ENCODE results near the gene PPM1L. TPM values are rescaled to one million over a fixed set of nuclear protein-coding genes. Genes with fewer than 3 reads are reported as not detected.

The PPM1L gene
- total RNA-seq, 2 donors from 2014 or later, result 13.3 to 25.3 TPM

GRCh38 chr3:160851629-160852210 is 95.7 kb downstream of the PPM1L start:
- no peak for DNase-seq (ENCODE audit: low spot score)
- Histone ChIP-seq H3K4me1 (ENCODE audit: control insufficient read depth in 1 of 2, low read depth in 2 of 2) (peaks cover 0 to 2% of the 10 kb centered on the region in 2 donors), H3K9me3 (no peaks in the 10 kb centered on the region), H3K4me3 (no peak overlapping the region), H3K27ac (no peak overlapping the region), H3K27me3 (replicated peaks; ENCODE audit: insufficient read depth) (no peaks in the 10 kb centered on the region), H3K36me3 (no peaks in the 10 kb centered on the region)
- no peak for TF ChIP-seq CTCF (IDR thresholded peaks at IDR 0.05)
- no peak for ATAC-seq (ENCODE audit: insufficient number of reproducible peaks, low FRiP score, low read depth)

DNA sequence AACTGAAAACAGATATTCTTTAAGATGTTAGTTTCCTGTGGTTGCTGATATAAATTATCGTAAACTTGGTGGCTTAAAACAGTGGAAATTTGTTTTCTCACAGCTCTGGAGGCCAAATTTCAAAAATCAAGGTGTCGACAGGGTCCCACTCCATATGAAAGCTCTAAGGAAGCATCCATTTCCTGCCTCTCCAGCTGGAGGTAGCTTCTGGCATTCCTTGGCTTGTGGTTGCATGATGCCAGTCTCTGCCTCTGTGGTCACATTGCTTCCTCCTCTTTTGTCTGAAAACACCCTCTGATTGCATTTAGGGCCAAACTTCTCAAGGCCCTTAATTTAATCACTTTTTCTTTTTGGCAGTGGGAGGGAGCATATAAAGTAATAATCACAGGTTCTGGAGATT is 96.8 kb downstream of the PPM1L start:
- ATAC-seq (ENCODE audit: insufficient number of reproducible peaks, low FRiP score, low read depth), result no peak
- Histone ChIP-seq H3K27me3 (replicated peaks; ENCODE audit: insufficient read depth) (no peaks in the 10 kb centered on the region), H3K9me3 (no peaks in the 10 kb centered on the region)

DNA sequence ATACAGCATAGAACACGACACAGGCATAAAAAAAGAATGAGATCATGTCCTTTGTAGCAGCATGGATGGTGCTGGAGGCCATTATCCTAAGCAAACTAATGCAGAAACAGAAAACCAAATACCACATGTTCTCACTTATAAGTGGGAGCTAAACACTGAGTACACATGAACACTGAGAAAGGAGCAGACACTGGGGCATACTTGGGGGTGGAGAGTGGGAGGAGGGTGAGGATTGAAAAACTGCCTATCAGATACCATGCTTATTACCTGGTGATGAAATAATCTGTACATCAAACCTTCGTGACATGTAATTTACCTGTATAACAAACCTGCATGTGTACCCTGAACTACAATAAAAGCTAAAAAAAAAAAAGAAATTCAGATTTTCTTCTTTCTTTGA is 100.4 kb downstream of the PPM1L start:
- Histone ChIP-seq H3K9me3 (no peaks in the 10 kb centered on the region), H3K27me3 (replicated peaks; ENCODE audit: insufficient read depth) (no peaks in the 10 kb centered on the region), H3K36me3 (no peaks in the 10 kb centered on the region), H3K4me1 (ENCODE audit: control insufficient read depth in 1 of 2, low read depth in 2 of 2) (peaks cover 0 to 4% of the 10 kb centered on the region in 2 donors), H3K27ac (no peak overlapping the region), H3K4me3 (no peak overlapping the region)
- no peak for TF ChIP-seq CTCF (IDR thresholded peaks at IDR 0.05)
- DNase-seq (ENCODE audit: low spot score), result no peak
- no peak for ATAC-seq (ENCODE audit: insufficient number of reproducible peaks, low FRiP score, low read depth)

More for the DNA sequence above, 96.8 kb downstream of the PPM1L start:
- Histone ChIP-seq H3K27ac (no peak overlapping the region), H3K4me3 (no peak overlapping the region), H3K4me1 (ENCODE audit: control insufficient read depth in 1 of 2, low read depth in 2 of 2) (peaks cover 0 to 4% of the 10 kb centered on the region in 2 donors), H3K36me3 (no peaks in the 10 kb centered on the region)
- no peak for TF ChIP-seq CTCF (IDR thresholded peaks at IDR 0.05)
- DNase-seq (ENCODE audit: low spot score), result no peak

DNA sequence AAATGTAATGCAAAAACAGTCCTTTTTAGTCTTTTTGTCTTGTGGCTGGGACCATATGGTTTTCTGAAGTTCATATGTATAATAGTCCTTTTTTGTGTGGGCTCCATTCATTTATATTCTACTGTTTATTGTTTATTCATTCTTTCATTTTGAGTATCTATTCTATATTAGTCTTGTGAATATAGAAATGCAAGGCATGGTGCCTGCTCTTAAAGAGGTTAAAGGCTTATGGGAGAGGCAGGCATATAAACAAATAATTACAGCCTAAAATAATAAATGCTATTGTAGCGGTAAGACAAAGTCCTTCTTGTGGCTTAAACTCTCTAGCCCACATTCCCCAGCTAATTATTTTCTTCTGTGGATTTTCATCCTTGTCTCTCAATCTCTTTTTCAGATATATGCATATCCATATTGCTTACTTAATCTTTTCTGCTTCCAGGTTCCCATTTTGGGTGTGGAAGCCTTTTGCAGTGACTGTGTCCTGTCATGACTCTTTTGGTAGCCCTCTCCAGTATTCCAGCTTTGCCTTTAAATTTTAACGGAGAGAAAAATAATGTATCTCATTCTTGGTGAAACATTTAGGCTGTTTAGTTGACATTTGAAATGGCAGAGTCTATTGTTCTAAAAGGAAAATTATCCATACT is 101.6 kb downstream of the PPM1L start:
- ATAC-seq (ENCODE audit: insufficient number of reproducible peaks, low FRiP score, low read depth) (no peak), DNase-seq (ENCODE audit: low spot score) (no peak)
- TF ChIP-seq CTCF (IDR thresholded peaks at IDR 0.05), result no peak
- H3K4me1 ChIP-seq (ENCODE audit: control insufficient read depth in 1 of 2, low read depth in 2 of 2), result peaks cover 0 to 4% of the 10 kb centered on the region in 2 donors
- H3K9me3 ChIP-seq, result no peaks in the 10 kb centered on the region
- H3K4me3 ChIP-seq, result no peak overlapping the region
- H3K27me3 ChIP-seq (replicated peaks; ENCODE audit: insufficient read depth), result no peaks in the 10 kb centered on the region
- no peak overlapping the region for H3K27ac ChIP-seq
- no peaks in the 10 kb centered on the region for H3K36me3 ChIP-seq

DNA sequence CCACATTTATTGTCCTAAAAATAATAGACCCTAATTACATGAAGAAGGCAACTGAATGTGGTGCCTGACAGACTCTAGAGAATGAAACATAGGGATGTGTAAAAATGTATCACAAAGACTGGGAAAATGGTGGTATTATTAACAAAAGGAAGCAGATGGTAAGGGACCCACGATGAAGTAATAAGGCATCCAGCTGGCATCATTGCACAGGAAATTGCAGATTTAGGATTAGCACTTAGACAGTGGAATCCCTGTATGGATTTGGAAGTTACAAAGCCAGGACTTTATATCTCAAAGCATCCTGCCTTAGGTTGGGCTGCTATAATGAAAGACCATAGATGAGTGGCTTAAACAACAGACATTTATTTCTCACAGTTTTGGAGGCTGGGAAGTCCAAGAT is 104.3 kb downstream of the PPM1L start:
- H3K36me3 ChIP-seq, result no peaks in the 10 kb centered on the region

More for the DNA sequence above, 104.3 kb downstream of the PPM1L start:
- Histone ChIP-seq H3K27me3 (replicated peaks; ENCODE audit: insufficient read depth) (no peaks in the 10 kb centered on the region), H3K9me3 (no peaks in the 10 kb centered on the region), H3K4me1 (ENCODE audit: control insufficient read depth in 1 of 2, low read depth in 2 of 2) (peaks cover 0 to 4% of the 10 kb centered on the region in 2 donors), H3K4me3 (no peak overlapping the region), H3K27ac (no peak overlapping the region)
- no peak for ATAC-seq (ENCODE audit: insufficient number of reproducible peaks, low FRiP score, low read depth)
- no peak for TF ChIP-seq CTCF (IDR thresholded peaks at IDR 0.05)
- DNase-seq (ENCODE audit: low spot score), result no peak

All from thoracic aorta (tissue), 2 donors.